PFSK-1 (cell line): ENCODE data around the gene PPP4R3B.

ENCODE experiments used
- POLR2AphosphoS5 ChIP-seq: IDR thresholded peaks from 2 replicates; pipeline ENCODE4 v1.6.1; 2012; ENCODE audit warnings: low read depth, mild to moderate bottlenecking, control low read depth, low read length, moderate library complexity
- REST ChIP-seq, 2 experiments: IDR thresholded peaks; 2 replicates each; pipeline versions ENCODE4 v1.6.1 to v1.8.0; 2011 to 2012; ENCODE audit warnings: low read depth in 2 of 2, low read length in 2 of 2, control low read depth in 1 of 2, inconsistent platforms in 1 of 2, mild to moderate bottlenecking in 1 of 2, moderate library complexity in 1 of 2; ENCODE audit not compliant: insufficient read depth in 1 of 2

GRCh38 chr2:55609193-55609794 is 8.1 kb downstream of the PPP4R3B start:
- TF ChIP-seq POLR2AphosphoS5 (no peak), REST (IDR thresholded peaks at IDR 0.05; ENCODE audit: insufficient read depth in 1 of 2, low read depth in 2 of 2, low read length in 2 of 2) (no peak)
